GM23248 (cell line): ENCODE results near the gene ATP2B2. TPM values are rescaled to one million over a fixed set of nuclear protein-coding genes. Genes with fewer than 3 reads are reported as not detected.
"Not testable (repeated sequence)": the region's sequence is repeated elsewhere in the genome, so short reads cannot be mapped to it uniquely, and the experiment has no call there.

ENCODE experiments used
- DNase-seq: peaks from one replicate; pipeline ENCODE4 v3.0.0-alpha.2; 2015
- H2AFZ ChIP-seq: fragments of 200-600 bp; sonication (generic); 2 replicates; pipeline ENCODE4 v1.6.1; 2016; ENCODE audit warnings: antibody characterized with exemption
- H3F3A ChIP-seq: fragments of 200-600 bp; sonication (generic); 2 replicates; pipeline ENCODE4 v1.6.1; 2016; ENCODE audit warnings: mild to moderate bottlenecking, antibody characterized with exemption, mixed run types; ENCODE audit not compliant: insufficient read depth
- H3K27ac ChIP-seq: fragments of 200-600 bp; sonication (generic); 2 replicates; pipeline ENCODE4 v1.5.1; 2016; ENCODE audit warnings: mild to moderate bottlenecking
- H3K27me3 ChIP-seq: fragments of 200-600 bp; sonication (generic); replicated peaks from 2 replicates; pipeline ENCODE4 v1.6.1; 2016; ENCODE audit warnings: mild to moderate bottlenecking; ENCODE audit not compliant: insufficient read depth
- H3K36me3 ChIP-seq: fragments of 200-600 bp; sonication (generic); 2 replicates; pipeline ENCODE4 v1.6.1; 2016; ENCODE audit warnings: low read depth, mild to moderate bottlenecking
- H3K4me1 ChIP-seq: fragments of 200-600 bp; sonication (generic); 2 replicates; pipeline ENCODE4 v1.6.1; 2016; ENCODE audit warnings: mild to moderate bottlenecking; ENCODE audit not compliant: insufficient read depth
- H3K4me2 ChIP-seq: fragments of 200-600 bp; sonication (generic); one replicate; pipeline ENCODE4 v1.6.1; 2016; ENCODE audit warnings: mild to moderate bottlenecking; ENCODE audit not compliant: unreplicated experiment
- H3K4me3 ChIP-seq: fragments of 200-600 bp; sonication (generic); 2 replicates; pipeline ENCODE4 v1.5.1; 2016; ENCODE audit warnings: mild to moderate bottlenecking
- H3K79me2 ChIP-seq: fragments of 200-600 bp; sonication (generic); 2 replicates; pipeline ENCODE4 v1.6.1; 2016; ENCODE audit warnings: mild to moderate bottlenecking; ENCODE audit not compliant: insufficient read depth
- H3K9ac ChIP-seq: fragments of 200-600 bp; sonication (generic); 2 replicates; pipeline ENCODE4 v1.6.1; 2016; ENCODE audit warnings: mild to moderate bottlenecking
- H3K9me2 ChIP-seq: fragments of 200-600 bp; sonication (generic); 2 replicates; pipeline ENCODE4 v1.6.1; 2016; ENCODE audit warnings: mixed run types, mild to moderate bottlenecking, moderate library complexity; ENCODE audit not compliant: insufficient read depth
- H3K9me3 ChIP-seq: fragments of 200-600 bp; sonication (generic); one replicate; pipeline ENCODE4 v1.6.1; 2017; ENCODE audit warnings: low read depth
- H4K20me1 ChIP-seq: fragments of 200-600 bp; sonication (generic); 2 replicates; pipeline ENCODE4 v1.6.0; 2016; ENCODE audit not compliant: insufficient read depth
- EZH2 ChIP-seq: fragments of 200-600 bp; sonication (generic); IDR thresholded peaks from 2 replicates; pipeline ENCODE4 v1.6.1; 2018; ENCODE audit warnings: antibody characterized with exemption, mild to moderate bottlenecking; ENCODE audit not compliant: insufficient read depth, poor library complexity, severe bottlenecking
- EZH2phosphoT487 ChIP-seq: fragments of 200-600 bp; sonication (generic); IDR thresholded peaks from 2 replicates; pipeline ENCODE4 v1.6.1; 2018; ENCODE audit warnings: antibody characterized with exemption, moderate library complexity, mild to moderate bottlenecking, low read depth; ENCODE audit not compliant: insufficient read depth
- WGBS, 2 experiments: methylation state at CpG; one replicate each; pipeline ENCODE4 v1.1.6; 2015 to 2017; ENCODE audit warnings: low lambda C conversion rate in 2 of 2, low coverage in 1 of 2; ENCODE audit errors: missing lambda C conversion rate in 2 of 2; 5-methylcytosine and 5-hydroxymethylcytosine counted together
- in situ Hi-C: fragments of 300-500 bp; cut with MboI; formaldehyde crosslinking; loops from 2 replicates; pipeline ENCODE4 v1.15.0; 2020
- polyA plus RNA-seq: library from polyadenylated mRNA; unstranded; fragments of >200 nt; fragmentation: Nextera tagmentation; extraction: Ambion mirVana; gene quantifications from 2 replicates; pipeline ENCODE4 v1.2.1, GENCODE V29; 2016
- total RNA-seq: library from RNA; depleted of rRNA; stranded (reverse); fragments of >200 nt; shearing (Covaris generic); gene quantifications from 2 replicates; pipeline ENCODE4 v1.2.3, GENCODE V29; 2014

Gene ATP2B2
- total and polyA plus RNA-seq, 2 experiments from 2014 or later, result not detected

DNA sequence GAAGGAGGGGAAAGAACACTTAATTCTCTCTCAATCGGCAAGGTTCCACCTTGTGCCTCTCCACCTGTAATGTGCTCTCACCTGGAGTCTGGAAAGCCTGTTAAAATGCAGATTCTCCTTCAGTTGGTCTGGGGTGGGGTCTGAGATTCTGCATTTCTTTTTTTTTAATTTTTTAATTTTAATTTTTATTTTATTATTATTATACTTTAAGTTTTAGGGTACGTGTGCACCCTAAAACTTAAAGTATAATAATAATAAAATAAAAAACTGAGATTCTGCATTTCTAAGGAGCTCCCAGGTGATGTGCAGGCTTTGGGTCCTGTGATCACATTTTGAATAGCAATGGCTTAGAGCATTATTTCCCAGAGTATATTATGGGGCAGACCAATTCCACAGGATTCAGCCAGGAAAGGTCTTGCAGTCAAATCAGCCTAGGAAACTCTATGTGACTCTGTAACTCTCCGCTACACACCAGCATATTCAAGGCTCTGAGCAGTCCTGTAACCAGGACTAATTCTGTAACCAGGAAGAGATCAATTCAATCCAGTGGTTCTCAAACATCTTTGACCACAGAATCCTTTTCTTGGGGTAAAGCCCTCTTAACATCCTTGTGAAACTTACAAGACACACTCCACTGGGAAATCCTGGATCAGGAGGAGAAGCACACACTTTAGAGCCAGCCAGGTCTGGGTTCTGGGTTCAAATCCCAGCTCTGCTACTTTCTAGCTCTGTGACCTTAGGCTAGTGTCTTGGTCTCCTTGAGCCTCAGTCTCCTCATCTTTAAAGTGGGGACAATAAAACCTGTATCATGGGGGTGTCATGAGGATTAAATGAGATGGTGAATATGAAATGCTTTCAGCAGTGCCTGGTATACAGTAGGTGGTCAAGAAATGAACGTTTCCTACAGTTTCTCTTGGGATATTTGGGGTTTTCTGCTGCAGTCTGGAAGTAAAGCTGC, 122.2 kb downstream of the ATP2B2 start:
- no peaks in the 10 kb centered on the region for H3K36me3 ChIP-seq
- no peak for DNase-seq
- H4K20me1 ChIP-seq, result no peaks in the 10 kb centered on the region
- H3K9ac ChIP-seq, result no peak overlapping the region
- in situ Hi-C loops, result no loop called here
- H3K27ac ChIP-seq, result no peak overlapping the region
- 0 out of 2 replicates have a peak, but pooled peaks cover 6% of the 10 kb centered on the region for H3K27me3 ChIP-seq
- 44 to 50% methylated on average over 4 of the region's 4 CpGs for WGBS, 2 experiments
- no peak overlapping the region for H2AFZ ChIP-seq
- no peaks in the 10 kb centered on the region for H3K79me2 ChIP-seq
- no peaks in the 10 kb centered on the region for H3F3A ChIP-seq
- no peak for TF ChIP-seq EZH2
- no peak for TF ChIP-seq EZH2phosphoT487
- no peak overlapping the region for H3K4me2 ChIP-seq
- no peaks in the 10 kb centered on the region for H3K9me2 ChIP-seq
- H3K4me1 ChIP-seq, result 0 out of 2 replicates have a peak, but pooled peaks cover 6% of the 10 kb centered on the region
- no peaks in the 10 kb centered on the region for H3K9me3 ChIP-seq
- H3K4me3 ChIP-seq, result no peak overlapping the region

DNA sequence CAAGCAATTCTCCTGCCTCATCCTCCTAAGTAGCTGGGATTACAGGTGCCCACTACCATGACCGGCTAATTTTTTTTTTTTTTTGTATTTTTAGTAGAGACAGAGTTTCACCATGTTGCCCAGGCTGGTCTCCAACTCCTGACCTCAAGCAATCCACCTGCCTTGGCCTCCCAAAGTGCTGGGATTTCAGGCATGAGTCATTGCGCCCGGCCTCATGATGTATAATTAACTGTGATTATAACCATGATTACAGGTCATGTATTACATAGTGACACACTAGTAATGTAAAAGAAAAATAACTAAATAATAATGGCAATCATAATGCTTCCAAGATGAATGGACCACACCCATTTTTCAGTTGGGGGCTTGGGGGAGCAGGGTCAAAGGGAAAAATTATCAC, 122.9 kb downstream of the ATP2B2 start:
- H3K27ac ChIP-seq, H3K79me2 ChIP-seq, H3K4me3 ChIP-seq, H3K4me1 ChIP-seq, in situ Hi-C loops, H3K9me3 ChIP-seq, H4K20me1 ChIP-seq, H3K9ac ChIP-seq, H3K27me3 ChIP-seq, H3F3A ChIP-seq, H3K36me3 ChIP-seq, H3K4me2 ChIP-seq, H2AFZ ChIP-seq, DNase-seq, H3K9me2 ChIP-seq: not testable (repeated sequence)
- 83 to 92% methylated on average over 3 of the region's 3 CpGs for WGBS, 2 experiments

DNA sequence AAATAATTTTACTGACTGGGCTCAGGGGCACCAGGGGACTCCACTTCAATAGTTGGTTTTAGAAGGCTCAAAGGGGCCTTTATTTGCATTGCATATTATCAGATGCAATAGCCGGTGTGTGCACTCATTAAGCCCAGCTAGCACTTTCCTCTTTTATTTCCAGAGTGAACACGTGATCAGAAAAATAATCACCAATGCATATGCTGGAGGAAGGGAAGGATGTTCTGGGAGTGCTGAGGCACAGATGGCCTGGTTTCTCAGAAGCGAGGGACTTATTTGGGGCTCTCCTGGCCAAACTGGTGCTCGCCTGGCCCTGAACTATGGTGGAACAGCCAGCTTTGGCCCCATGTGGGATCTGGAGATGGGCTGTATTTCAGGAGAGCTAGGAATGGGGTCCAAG, 124.0 kb downstream of the ATP2B2 start:
- Histone ChIP-seq H3K4me2 (no peak overlapping the region), H3K9me3 (no peaks in the 10 kb centered on the region), H2AFZ (no peak overlapping the region), H4K20me1 (no peaks in the 10 kb centered on the region), H3K27ac (no peak overlapping the region), H3F3A (no peaks in the 10 kb centered on the region), H3K9me2 (no peaks in the 10 kb centered on the region), H3K79me2 (no peaks in the 10 kb centered on the region), H3K27me3 (0 out of 2 replicates have a peak, but pooled peaks cover 6% of the 10 kb centered on the region), H3K4me3 (no peak overlapping the region), H3K36me3 (no peaks in the 10 kb centered on the region), H3K4me1 (0 out of 2 replicates have a peak, but pooled peaks cover 6% of the 10 kb centered on the region), H3K9ac (no peak overlapping the region)
- 64 to 67% methylated on average over 4 of the region's 4 CpGs for WGBS, 2 experiments
- no peak for TF ChIP-seq EZH2phosphoT487
- in situ Hi-C loops, result no loop called here
- DNase-seq, result no peak

DNA sequence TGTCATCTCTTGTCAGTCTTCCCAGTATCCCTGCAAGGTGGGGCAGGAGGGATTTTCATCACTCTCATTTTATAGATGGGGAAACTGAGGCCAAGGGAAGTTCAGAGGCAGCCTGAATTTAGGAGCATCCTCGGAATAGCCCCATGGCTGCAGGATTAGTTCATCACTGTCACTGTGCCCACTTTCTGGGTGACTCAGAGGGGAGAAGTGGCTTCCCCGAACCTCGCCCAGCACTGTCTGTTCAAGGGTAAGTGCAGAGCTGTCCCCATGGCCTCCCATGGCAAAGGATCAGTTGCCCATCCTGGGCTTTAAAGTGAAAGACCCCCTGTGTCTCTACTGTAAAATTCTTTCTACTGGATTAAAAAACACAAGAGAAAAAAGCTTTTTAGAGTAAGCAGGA, 124.5 kb downstream of the ATP2B2 start:
- H3K27ac ChIP-seq, result no peak overlapping the region
- DNase-seq, result peak; percentile 77
- no peaks in the 10 kb centered on the region for H3K9me2 ChIP-seq
- TF ChIP-seq EZH2phosphoT487, result no peak
- no peak for TF ChIP-seq EZH2
- no peak overlapping the region for H3K9ac ChIP-seq
- H3K36me3 ChIP-seq, result no peaks in the 10 kb centered on the region
- H3K4me2 ChIP-seq, result no peak overlapping the region
- H2AFZ ChIP-seq, result no peak overlapping the region
- no peak overlapping the region for H3K4me3 ChIP-seq
- H3K9me3 ChIP-seq, result no peaks in the 10 kb centered on the region
- 0 out of 2 replicates have a peak, but pooled peaks cover 9% of the 10 kb centered on the region for H3K27me3 ChIP-seq
- 0 out of 2 replicates have a peak, but pooled peaks cover 6% of the 10 kb centered on the region for H3K4me1 ChIP-seq
- H4K20me1 ChIP-seq, result no peaks in the 10 kb centered on the region
- in situ Hi-C loops, result no loop called here
- no peaks in the 10 kb centered on the region for H3K79me2 ChIP-seq
- 0 to 4% methylated on average over 3 of the region's 3 CpGs for WGBS, 2 experiments
- H3F3A ChIP-seq, result no peaks in the 10 kb centered on the region
